SK-N-MC (cell line): ENCODE measurements around the gene MRAP.

ENCODE experiments used
- DNase-seq: peaks from one replicate; pipeline ENCODE4 v3.0.0-alpha.2; 2011; ENCODE audit warnings: low read depth, low spot score
- H3K27ac ChIP-seq: fragments of 200-600 bp; sonication (generic); 2 replicates; pipeline ENCODE4 v1.5.1; 2016; ENCODE audit warnings: mixed run types
- H3K36me3 ChIP-seq: fragments of 200-600 bp; sonication (generic); 2 replicates; pipeline ENCODE4 v1.6.1; 2017; ENCODE audit warnings: antibody characterized with exemption, low read length, mixed read lengths; ENCODE audit not compliant: insufficient read depth
- H3K4me3 ChIP-seq: fragments of 200-600 bp; sonication (generic); 2 replicates; pipeline ENCODE4 v1.5.1; 2016
- H3K9ac ChIP-seq: fragments of 200-600 bp; sonication (generic); 2 replicates; pipeline ENCODE4 v1.8.0; 2017; ENCODE audit warnings: mixed run types, mixed read lengths; ENCODE audit not compliant: insufficient read length
- H3K9me3 ChIP-seq: fragments of 200-600 bp; sonication (generic); 2 replicates; pipeline ENCODE4 v1.6.1; 2017; ENCODE audit warnings: low read depth, mild to moderate bottlenecking, antibody characterized with exemption, low read length, moderate library complexity, mixed read lengths
- EZH2 ChIP-seq: fragments of 200-600 bp; sonication (generic); IDR thresholded peaks from one replicate; pipeline ENCODE4 v1.6.1; 2017; ENCODE audit warnings: antibody characterized with exemption
- FOXP2 ChIP-seq: optimal IDR thresholded peaks from 2 replicates; pipeline ENCODE3; 2011; ENCODE audit warnings: mild to moderate bottlenecking, moderate library complexity; ENCODE audit not compliant: insufficient read depth; ENCODE audit errors: extremely low read length, control extremely low read depth
- POLR2AphosphoS5 ChIP-seq: IDR thresholded peaks from 2 replicates; pipeline ENCODE4 v1.6.1; 2012; ENCODE audit warnings: mild to moderate bottlenecking, low read depth, low read length, borderline replicate concordance

The MRAP gene

DNA sequence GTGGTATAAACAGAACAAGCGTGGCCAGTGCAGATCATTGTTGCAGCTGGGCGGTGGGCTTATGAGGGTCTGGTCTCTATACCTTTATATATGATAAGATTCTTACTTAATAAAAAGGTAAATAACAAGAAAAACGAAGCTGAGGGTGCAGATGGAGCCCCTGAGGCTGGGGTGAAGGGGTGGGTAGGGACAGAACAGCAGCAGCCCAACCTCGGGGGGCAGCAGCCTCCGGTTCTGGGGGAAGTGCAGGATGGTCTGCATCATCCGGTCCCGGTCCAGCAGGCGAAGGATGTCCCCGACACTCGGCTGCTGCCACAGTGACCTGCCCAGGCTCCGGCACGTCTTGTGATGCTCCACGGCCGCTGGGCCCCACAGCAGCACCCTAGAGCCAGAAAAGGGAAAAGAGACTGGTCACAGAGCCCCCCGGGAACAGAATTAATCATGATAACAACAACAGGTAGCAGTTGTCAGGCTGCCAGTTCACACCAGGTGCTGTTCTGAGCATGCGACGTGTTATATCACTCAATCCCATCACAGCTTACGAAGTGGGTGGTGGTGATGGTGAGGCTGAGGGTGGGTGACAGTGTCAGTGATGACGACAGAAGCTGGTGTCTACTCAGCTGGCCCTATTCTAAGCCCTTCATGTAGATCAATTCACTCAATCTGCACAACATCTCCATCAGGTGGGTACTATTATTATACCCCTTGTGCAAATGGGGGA is 35.5 kb downstream of the MRAP start:
- Histone ChIP-seq H3K9me3 (no peaks in the 10 kb centered on the region; the same call in 1 of the 2 replicates), H3K4me3 (no peak overlapping the region), H3K27ac (no peak overlapping the region), H3K36me3 (peaks cover 95% of the 10 kb centered on the region), H3K9ac (no peak overlapping the region)
- no peak for DNase-seq
- no peak for TF ChIP-seq POLR2AphosphoS5
- TF ChIP-seq EZH2 = no peak

DNA sequence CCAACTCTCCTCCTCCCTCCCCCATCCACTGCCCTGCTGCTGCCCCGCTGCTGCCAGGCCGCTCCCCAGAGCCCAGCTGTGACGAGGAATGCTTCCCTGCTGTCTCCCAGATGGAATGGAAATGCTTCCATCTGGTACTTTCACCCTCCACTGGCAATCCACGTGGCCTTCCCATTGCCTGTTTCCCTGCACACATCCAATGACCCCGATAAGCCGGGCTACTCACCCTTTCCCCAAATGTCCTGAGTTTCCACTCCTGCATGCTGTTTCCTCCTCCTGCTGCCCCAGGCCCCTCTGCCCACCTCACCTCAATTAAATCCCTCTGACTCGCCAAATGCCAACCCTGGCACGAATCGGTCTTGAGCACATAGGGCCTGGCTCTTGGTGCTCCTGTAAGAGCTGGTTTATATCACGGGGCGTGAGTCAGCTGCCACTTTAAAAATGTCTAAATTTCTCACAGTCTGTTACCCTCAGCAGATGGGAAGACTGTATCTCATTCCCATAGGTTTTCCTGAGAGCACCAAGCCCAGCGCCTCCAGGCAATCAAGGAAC is 36.4 kb downstream of the MRAP start:
- H3K9me3 ChIP-seq = no peaks in the 10 kb centered on the region; the same call in 1 of the 2 replicates
- no peak overlapping the region for H3K4me3 ChIP-seq
- H3K36me3 ChIP-seq = peaks cover 93% of the 10 kb centered on the region
- no peak overlapping the region for H3K27ac ChIP-seq
- no peak overlapping the region for H3K9ac ChIP-seq
- TF ChIP-seq POLR2AphosphoS5 (no peak), FOXP2 (no peak), EZH2 (no peak)
- no peak for DNase-seq

DNA sequence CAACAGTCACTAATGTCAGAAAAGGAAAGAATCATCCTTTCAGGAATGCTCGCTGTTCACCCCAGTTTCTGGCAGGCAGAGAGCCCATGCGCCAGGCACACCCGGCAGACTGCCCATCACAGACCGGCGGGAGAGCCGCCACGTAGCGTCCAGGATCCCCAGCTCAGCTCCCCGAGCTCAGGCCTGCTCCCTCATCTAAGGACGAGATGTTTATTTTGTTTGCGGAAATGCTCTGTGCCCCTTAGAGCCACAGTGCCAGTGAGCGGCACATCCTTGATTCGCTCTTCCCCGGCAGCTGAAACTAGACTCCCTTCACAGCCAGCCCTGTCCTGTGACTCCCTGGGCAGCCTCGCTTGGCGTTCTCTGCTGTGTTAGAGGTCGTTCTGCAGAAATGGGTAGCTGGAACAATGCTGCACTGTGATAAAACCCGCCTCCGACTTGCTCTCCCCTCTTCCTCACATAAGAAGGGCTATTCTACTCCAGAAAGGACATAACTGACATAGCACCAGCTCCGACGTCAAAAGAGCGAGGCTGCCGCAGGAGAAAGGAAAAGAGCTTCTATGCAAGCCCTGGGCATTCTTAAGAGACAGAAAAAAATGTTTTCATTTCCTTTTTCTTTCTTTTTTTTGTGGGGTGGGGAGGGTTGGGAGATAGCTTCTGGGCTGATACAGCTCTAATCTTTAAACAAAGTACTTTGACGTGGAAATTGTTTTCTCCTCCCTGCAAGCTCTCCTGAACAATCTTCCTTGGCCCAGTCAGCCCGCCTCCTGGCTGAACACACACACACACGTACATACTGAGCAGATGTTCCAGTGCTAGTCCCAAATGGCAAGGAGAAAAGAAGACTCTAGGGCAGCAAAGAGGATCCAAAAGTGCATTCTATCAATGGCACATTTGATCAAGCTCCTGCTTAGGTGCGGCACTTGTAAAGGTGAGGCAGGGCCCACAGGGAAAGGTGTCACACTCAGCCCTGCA is 37.2 kb downstream of the MRAP start:
- Histone ChIP-seq H3K4me3 (no peak overlapping the region), H3K9me3 (no peaks in the 10 kb centered on the region; the same call in 1 of the 2 replicates), H3K9ac (no peak overlapping the region), H3K36me3 (peaks cover 93% of the 10 kb centered on the region), H3K27ac (no peak overlapping the region)
- TF ChIP-seq POLR2AphosphoS5 = no peak
- TF ChIP-seq EZH2 = no peak
- TF ChIP-seq FOXP2 = no peak
- DNase-seq = no peak

DNA sequence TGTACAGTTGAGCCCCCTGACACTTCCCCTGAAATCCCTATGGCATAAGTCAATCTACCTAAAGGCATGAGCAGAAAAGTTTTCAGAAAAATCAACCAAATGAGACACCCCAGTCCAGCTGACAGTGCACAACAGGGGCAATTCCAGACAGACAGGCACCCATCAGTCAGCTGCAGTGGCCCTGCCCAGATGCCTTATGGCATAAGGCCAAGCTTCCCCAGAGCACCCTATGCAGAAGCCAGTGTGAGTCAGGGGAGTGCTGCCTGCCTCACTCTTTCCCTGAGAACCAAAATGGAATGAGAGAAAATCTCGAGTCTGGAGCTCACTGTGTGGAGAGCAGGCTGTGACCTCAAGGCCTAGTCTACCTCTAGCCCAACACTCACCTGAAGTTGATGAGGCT is 38.1 kb downstream of the MRAP start:
- H3K36me3 ChIP-seq = peaks cover 92% of the 10 kb centered on the region
- DNase-seq = no peak
- H3K9me3 ChIP-seq = no peaks in the 10 kb centered on the region; the same call in 1 of the 2 replicates
- TF ChIP-seq POLR2AphosphoS5 (no peak), EZH2 (no peak), FOXP2 (no peak)
- H3K27ac ChIP-seq = no peak overlapping the region
- H3K9ac ChIP-seq = no peak overlapping the region
- no peak overlapping the region for H3K4me3 ChIP-seq

DNA sequence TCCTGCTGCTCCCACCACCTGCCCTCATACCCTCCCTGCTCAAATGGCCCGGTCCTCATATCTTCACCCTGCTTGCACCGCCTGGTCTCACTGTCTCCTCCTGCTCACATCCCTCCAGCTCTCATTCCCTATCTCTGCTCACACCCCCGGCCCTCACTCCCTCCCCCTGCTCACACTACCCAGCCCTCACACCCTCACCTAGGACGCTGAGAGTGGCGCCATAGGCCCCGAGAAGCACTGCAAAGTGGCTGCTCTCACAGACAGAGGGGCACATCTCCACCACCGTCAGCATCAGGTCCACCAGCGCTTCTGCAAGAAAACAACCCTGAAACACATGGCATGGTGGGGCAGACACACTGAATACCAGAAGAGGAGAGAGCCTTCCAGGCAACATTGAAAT is 38.6 kb downstream of the MRAP start:
- H3K27ac ChIP-seq = no peak overlapping the region
- H3K4me3 ChIP-seq = no peak overlapping the region
- H3K36me3 ChIP-seq = peaks cover 92% of the 10 kb centered on the region
- no peak for DNase-seq
- no peaks in the 10 kb centered on the region; the same call in 1 of the 2 replicates for H3K9me3 ChIP-seq
- TF ChIP-seq FOXP2 = no peak
- TF ChIP-seq EZH2 = no peak
- no peak for TF ChIP-seq POLR2AphosphoS5
- no peak overlapping the region for H3K9ac ChIP-seq

DNA sequence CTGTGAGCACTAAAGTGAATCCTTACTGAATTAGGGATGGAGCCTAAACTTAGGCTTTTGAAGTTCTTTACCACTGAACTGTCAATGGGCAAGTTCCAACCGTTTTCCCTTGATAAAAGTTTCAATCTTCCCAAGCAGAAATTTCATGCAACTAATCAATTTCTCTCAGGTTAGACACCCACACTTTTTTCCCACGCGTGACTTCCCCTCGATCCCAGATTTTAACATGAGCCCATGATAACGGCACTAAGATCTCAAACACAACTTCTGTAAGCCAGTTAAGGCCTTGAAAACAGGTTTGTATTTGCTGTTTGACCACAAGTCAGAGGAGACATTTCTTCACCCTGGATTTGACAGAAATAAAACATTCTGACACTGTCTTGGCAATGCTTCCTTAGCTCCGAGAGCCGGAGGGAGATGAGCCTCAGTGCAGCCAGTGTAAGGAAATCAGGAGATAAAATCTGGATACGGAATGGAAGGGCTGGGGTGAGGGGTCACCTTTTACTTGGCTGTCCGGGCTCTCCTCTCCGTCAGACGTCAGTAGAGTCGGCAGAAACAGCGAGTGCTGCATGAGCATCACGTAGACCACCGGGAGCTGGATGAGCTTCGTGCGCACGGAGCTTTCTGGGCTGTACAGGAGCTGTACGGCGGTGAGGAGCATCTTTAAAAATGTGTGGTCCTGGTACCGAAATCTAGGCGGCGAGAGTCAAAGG is 39.7 kb downstream of the MRAP start:
- no peak overlapping the region for H3K9ac ChIP-seq
- H3K9me3 ChIP-seq = no peaks in the 10 kb centered on the region
- DNase-seq = no peak
- no peak overlapping the region for H3K4me3 ChIP-seq
- peaks cover 86% of the 10 kb centered on the region for H3K36me3 ChIP-seq
- no peak for TF ChIP-seq EZH2
- TF ChIP-seq POLR2AphosphoS5 = no peak
- no peak for TF ChIP-seq FOXP2
- no peak overlapping the region for H3K27ac ChIP-seq

DNA sequence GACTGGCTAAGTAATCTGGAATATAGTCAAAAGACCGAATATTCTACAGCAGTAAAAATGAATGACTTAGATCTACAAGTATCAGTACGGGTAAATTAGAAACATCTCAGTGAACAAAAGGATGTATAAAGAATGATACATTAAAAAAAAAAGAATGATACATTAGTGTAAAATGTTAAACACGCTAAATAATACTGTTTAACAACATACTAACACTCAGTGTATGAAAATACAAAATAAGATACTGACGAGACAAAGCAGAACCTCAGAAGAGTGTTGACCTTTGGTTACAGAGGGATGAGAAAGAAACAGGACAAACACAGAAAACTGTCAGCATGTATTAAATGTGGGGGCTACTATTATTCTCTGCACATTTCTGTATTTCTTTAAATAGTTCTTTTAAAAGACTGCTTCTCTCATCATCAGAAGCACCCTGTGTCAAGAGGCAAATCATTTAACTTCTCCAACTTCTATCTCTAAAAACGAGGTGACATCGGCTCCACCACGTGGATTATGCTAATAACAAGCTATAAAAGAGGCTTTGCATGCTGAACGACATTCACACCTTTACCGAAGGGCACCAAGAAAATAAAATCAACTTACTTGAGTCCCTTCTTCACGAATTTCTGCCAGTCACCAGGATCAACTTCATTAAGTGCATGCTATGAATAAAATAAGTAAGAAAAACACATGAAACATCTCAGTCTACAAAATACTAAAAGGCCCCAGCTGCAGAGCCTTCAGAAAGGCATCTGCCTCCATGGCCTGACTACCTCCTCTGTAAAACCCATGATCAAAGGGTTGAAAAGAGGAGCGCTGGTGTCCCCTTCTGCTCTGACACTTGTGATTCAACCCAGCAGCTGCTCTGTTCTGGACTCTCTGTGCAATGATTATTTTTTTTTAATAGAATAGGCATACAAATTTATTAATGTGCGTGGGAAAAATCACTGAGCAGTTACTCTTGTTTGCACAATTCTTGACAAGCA is 42.5 kb downstream of the MRAP start:
- H3K27ac ChIP-seq = no peak overlapping the region
- DNase-seq = no peak

More for the DNA sequence above, 42.5 kb downstream of the MRAP start:
- Histone ChIP-seq H3K4me3 (no peak overlapping the region), H3K9ac (no peak overlapping the region), H3K9me3 (0 out of 2 replicates have a peak, but pooled peaks cover 3% of the 10 kb centered on the region), H3K36me3 (peaks cover 87% of the 10 kb centered on the region)
- no peak for TF ChIP-seq POLR2AphosphoS5
- no peak for TF ChIP-seq FOXP2
- no peak for TF ChIP-seq EZH2
